Stomach smooth muscle (tissue), 2 donors: Measurements from ENCODE around the gene ADAM30.

Source experiments
- H3K27ac ChIP-seq: one replicate; pipeline ENCODE4 v1.7.0; 2013; ENCODE audit warnings: mild to moderate bottlenecking, low read length, inconsistent platforms
- H3K27me3 ChIP-seq, 2 donors: one replicate each; pipeline ENCODE4 v1.7.0; 2013; ENCODE audit warnings: low read length in 2 of 2; ENCODE audit not compliant: insufficient read depth in 2 of 2, control insufficient read depth in 1 of 2
- H3K36me3 ChIP-seq, 2 donors: one replicate each; pipeline ENCODE4 v1.7.0; 2013; ENCODE audit warnings: low read length in 2 of 2; ENCODE audit not compliant: control insufficient read depth in 2 of 2, insufficient read depth in 2 of 2
- H3K4me1 ChIP-seq: one replicate; pipeline ENCODE4 v1.7.0; 2013; ENCODE audit warnings: low read length; ENCODE audit not compliant: control insufficient read depth, insufficient read depth
- H3K4me3 ChIP-seq, 2 donors: one replicate each; pipeline ENCODE4 v1.7.0; 2013; ENCODE audit warnings: low read length in 2 of 2
- H3K9ac ChIP-seq, 2 donors: one replicate each; pipeline ENCODE4 v1.7.0; 2013; ENCODE audit warnings: low read length in 2 of 2, mild to moderate bottlenecking in 1 of 2
- H3K9me3 ChIP-seq, 2 donors: one replicate each; pipeline ENCODE4 v1.7.0; 2013; ENCODE audit warnings: low read length in 2 of 2; ENCODE audit not compliant: control insufficient read depth in 2 of 2
- donor health status: healthy.
- donor health status: Pancreatic carcinoma.

ADAM30 gene

GRCh38 chr1:119909890-119910596 is 13.7 kb upstream of the ADAM30 start:
- Histone ChIP-seq H3K27ac (no peak overlapping the region), H3K27me3 (no peaks in the 10 kb centered on the region), H3K9ac (no peak overlapping the region), H3K36me3 (peaks cover 6 to 15% of the 10 kb centered on the region in 2 donors), H3K4me3 (no peak overlapping the region), H3K9me3 (no peaks in the 10 kb centered on the region), H3K4me1 (peaks cover 2% of the 10 kb centered on the region)

GRCh38 chr1:119908661-119909060 is 12.3 kb upstream of the ADAM30 start:
- Histone ChIP-seq H3K27me3 (no peaks in the 10 kb centered on the region), H3K9ac (no peak overlapping the region), H3K4me3 (no peak overlapping the region), H3K4me1 (peaks cover 2% of the 10 kb centered on the region), H3K36me3 (peaks cover 0 to 4% of the 10 kb centered on the region in 2 donors), H3K9me3 (no peaks in the 10 kb centered on the region), H3K27ac (no peak overlapping the region)

GRCh38 chr1:119906927-119907652 is 10.8 kb upstream of the ADAM30 start:
- no peaks in the 10 kb centered on the region for H3K36me3 ChIP-seq
- no peak overlapping the region for H3K27ac ChIP-seq
- H3K27me3 ChIP-seq, result no peaks in the 10 kb centered on the region
- H3K4me3 ChIP-seq, result no peak overlapping the region
- no peaks in the 10 kb centered on the region for H3K9me3 ChIP-seq
- H3K4me1 ChIP-seq, result peaks cover 2% of the 10 kb centered on the region
- no peak overlapping the region for H3K9ac ChIP-seq

GRCh38 chr1:119903443-119903835 is 7.1 kb upstream of the ADAM30 start:
- no peaks in the 10 kb centered on the region for H3K9me3 ChIP-seq
- no peak overlapping the region for H3K4me3 ChIP-seq
- H3K36me3 ChIP-seq, result no peaks in the 10 kb centered on the region

GRCh38 chr1:119902775-119903442 is 6.6 kb upstream of the ADAM30 start:
- H3K27me3 ChIP-seq, result peaks cover 0 to 2% of the 10 kb centered on the region in 2 donors
- no peaks in the 10 kb centered on the region for H3K9me3 ChIP-seq
- H3K9ac ChIP-seq, result no peak overlapping the region
- H3K27ac ChIP-seq, result no peak overlapping the region
- no peak overlapping the region for H3K4me3 ChIP-seq
- H3K36me3 ChIP-seq, result no peaks in the 10 kb centered on the region
- H3K4me1 ChIP-seq, result no peaks in the 10 kb centered on the region

More at GRCh38 chr1:119903443-119903835, 7.1 kb upstream of the ADAM30 start:
- Histone ChIP-seq H3K27me3 (peaks cover 0 to under 1% of the 10 kb centered on the region in 2 donors), H3K9ac (no peak overlapping the region), H3K4me1 (no peaks in the 10 kb centered on the region), H3K27ac (no peak overlapping the region)

- H3K27me3 ChIP-seq, result peaks cover 6 to 7% of the 10 kb centered on the region in 2 donors
- no peaks in the 10 kb centered on the region for H3K9me3 ChIP-seq
Measured at GRCh38 chr1:119898981-119899720, 2.8 kb upstream of the ADAM30 start.

GRCh38 chr1:119898530-119898929 is 2.2 kb upstream of the ADAM30 start:
- H3K9ac ChIP-seq, result no peak overlapping the region
- peaks cover 6 to 7% of the 10 kb centered on the region in 2 donors for H3K27me3 ChIP-seq

More at GRCh38 chr1:119898981-119899720, 2.8 kb upstream of the ADAM30 start:
- no peak overlapping the region for H3K4me3 ChIP-seq
- no peaks in the 10 kb centered on the region for H3K4me1 ChIP-seq
- H3K36me3 ChIP-seq, result no peaks in the 10 kb centered on the region
- H3K27ac ChIP-seq, result no peak overlapping the region
- H3K9ac ChIP-seq, result no peak overlapping the region

GRCh38 chr1:119895102-119895501 is 1.2 kb downstream of the ADAM30 start:
- H3K27me3 ChIP-seq, result peaks cover 6 to 7% of the 10 kb centered on the region in 2 donors
- no peak overlapping the region for H3K4me3 ChIP-seq

More at GRCh38 chr1:119898530-119898929, 2.2 kb upstream of the ADAM30 start:
- no peaks in the 10 kb centered on the region for H3K4me1 ChIP-seq
- H3K9me3 ChIP-seq, result no peaks in the 10 kb centered on the region
- H3K27ac ChIP-seq, result no peak overlapping the region
- H3K36me3 ChIP-seq, result no peaks in the 10 kb centered on the region
- H3K4me3 ChIP-seq, result no peak overlapping the region

GRCh38 chr1:119893827-119894700 is 2.3 kb downstream of the ADAM30 start:
- H3K36me3 ChIP-seq, result no peaks in the 10 kb centered on the region

More at GRCh38 chr1:119895102-119895501, 1.2 kb downstream of the ADAM30 start:
- H3K36me3 ChIP-seq, result no peaks in the 10 kb centered on the region
- no peaks in the 10 kb centered on the region for H3K4me1 ChIP-seq
- no peaks in the 10 kb centered on the region for H3K9me3 ChIP-seq
- no peak overlapping the region for H3K27ac ChIP-seq
- H3K9ac ChIP-seq, result no peak overlapping the region

More at GRCh38 chr1:119893827-119894700, 2.3 kb downstream of the ADAM30 start:
- Histone ChIP-seq H3K4me1 (no peaks in the 10 kb centered on the region), H3K27ac (no peak overlapping the region), H3K9me3 (no peaks in the 10 kb centered on the region), H3K4me3 (no peak overlapping the region), H3K27me3 (peaks cover 6 to 7% of the 10 kb centered on the region in 2 donors), H3K9ac (no peak overlapping the region)
